ENCODE results near the gene GOLT1B. TPM values are rescaled to one million over a fixed set of nuclear protein-coding genes. Genes with fewer than 3 reads are reported as not detected.

Gene GOLT1B
- total RNA-seq, 2 experiments from 2014 or later = 12.7 to 30.7 TPM

DNA sequence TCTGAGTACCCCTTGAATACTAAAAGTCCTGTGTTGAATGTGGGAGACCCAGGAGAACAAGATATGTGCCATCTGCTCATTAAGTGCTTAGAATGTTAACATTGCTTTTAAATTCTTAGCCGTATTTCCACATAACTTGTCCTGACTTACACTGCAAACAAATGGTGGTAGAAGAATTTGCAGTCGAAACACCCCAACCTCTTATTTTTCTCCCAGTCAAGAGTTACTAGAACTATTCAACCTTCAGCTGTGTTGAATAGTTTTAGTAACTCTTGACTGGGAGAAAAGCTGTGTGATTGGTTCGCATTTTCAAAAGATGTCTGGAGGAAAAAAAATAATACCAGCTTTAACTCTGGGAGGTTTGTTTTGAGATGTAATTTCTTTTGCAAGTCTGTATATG lies 16.9 kb downstream of the GOLT1B start:
- Histone ChIP-seq H3K36me3 (ENCODE audit: insufficient read depth, low read length) (peaks cover 34% of the 10 kb centered on the region), H3K4me3 (ENCODE audit: low read depth, low read length, poor library complexity, severe bottlenecking) (no peak overlapping the region), H3K9me3 (ENCODE audit: low read length) (no peaks in the 10 kb centered on the region), H4K20me1 (ENCODE audit: insufficient read depth, low read length) (no peaks in the 10 kb centered on the region), H3K4me2 (ENCODE audit: low read length) (no peak overlapping the region), H3K9me2 (ENCODE audit: insufficient read depth, low read length) (no peaks in the 10 kb centered on the region), H3K27ac (ENCODE audit: low read depth, low read length, poor library complexity, severe bottlenecking) (no peak overlapping the region), H3K4me1 (ENCODE audit: insufficient read depth, low read length, poor library complexity, severe bottlenecking) (no peaks in the 10 kb centered on the region), H3K79me2 (ENCODE audit: insufficient read depth, low read depth, low read length) (no peaks in the 10 kb centered on the region), H2AFZ (ENCODE audit: low read length) (no peak overlapping the region)
- intact Hi-C loops (cut with micrococcal nuclease; ENCODE audit: unreplicated experiment) = no loop called here
- CTCF ChIA-PET (ENCODE audit: unreplicated experiment) = no interaction called here
- no peak for DNase-seq (ENCODE audit: low spot score)
- POLR2A ChIA-PET = interaction anchor here (0.7 to 1.9 kb wide), 2 partner anchors 8 to 133 kb away, joined by 3 to 6 read pairs; no protein-coding TSS in a partner anchor
- TF ChIP-seq CTCF (conservative IDR thresholded peaks at IDR 0.05; ENCODE audit: low read length) (no peak), EZH2phosphoT487 (IDR thresholded peaks at IDR 0.05; ENCODE audit: borderline replicate concordance, low read depth, low read length) (no peak)
- no TSS peak for BruUV-seq (replicated peaks)

DNA sequence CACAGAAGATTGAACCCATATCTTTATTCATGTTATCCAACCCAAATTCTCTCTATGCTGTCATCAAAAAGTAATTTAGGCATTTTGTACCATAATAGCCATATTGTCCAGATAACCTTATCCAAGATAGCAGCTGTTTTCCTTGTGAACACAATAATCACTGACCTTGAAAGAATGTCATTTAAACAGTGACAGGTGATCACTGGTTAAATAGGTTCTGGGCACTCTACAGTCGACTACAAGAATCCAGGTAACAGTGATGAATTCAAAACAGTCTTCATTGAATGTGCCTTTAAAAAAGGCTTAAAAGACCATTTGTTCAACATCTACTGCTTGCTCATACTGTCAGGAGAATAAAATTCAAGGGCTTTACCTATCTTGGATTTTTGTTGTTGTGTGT lies 20.0 kb downstream of the GOLT1B start:
- Histone ChIP-seq H3K79me2 (ENCODE audit: insufficient read depth, low read depth, low read length) (no peaks in the 10 kb centered on the region), H2AFZ (ENCODE audit: low read length) (no peak overlapping the region), H3K4me2 (ENCODE audit: low read length) (no peak overlapping the region), H4K20me1 (ENCODE audit: insufficient read depth, low read length) (no peaks in the 10 kb centered on the region), H3K9me2 (ENCODE audit: insufficient read depth, low read length) (no peaks in the 10 kb centered on the region), H3K27ac (ENCODE audit: low read depth, low read length, poor library complexity, severe bottlenecking) (no peak overlapping the region), H3K4me1 (ENCODE audit: insufficient read depth, low read length, poor library complexity, severe bottlenecking) (peaks cover 5% of the 10 kb centered on the region), H3K9me3 (ENCODE audit: low read length) (no peaks in the 10 kb centered on the region), H3K4me3 (ENCODE audit: low read depth, low read length, poor library complexity, severe bottlenecking) (no peak overlapping the region), H3K36me3 (ENCODE audit: insufficient read depth, low read length) (0 out of 2 replicates have a peak, but pooled peaks cover 4% of the 10 kb centered on the region)
- no TSS peak for BruUV-seq (replicated peaks)
- intact Hi-C loops (cut with micrococcal nuclease; ENCODE audit: unreplicated experiment) = no loop called here
- no peak for TF ChIP-seq CTCF (conservative IDR thresholded peaks at IDR 0.05; ENCODE audit: low read length)
- no peak for TF ChIP-seq EZH2phosphoT487 (IDR thresholded peaks at IDR 0.05; ENCODE audit: borderline replicate concordance, low read depth, low read length)
- CTCF ChIA-PET (ENCODE audit: unreplicated experiment) = no interaction called here
- POLR2A ChIA-PET = interaction anchor here (0.6 kb wide), 1 partner anchor 125 kb away, joined by 3 read pairs; no protein-coding TSS in a partner anchor
- no peak for DNase-seq (ENCODE audit: low spot score)

GRCh38 chr12:21523148-21523547 lies 21.6 kb downstream of the GOLT1B start:
- intact Hi-C loops (cut with micrococcal nuclease; ENCODE audit: unreplicated experiment) = no loop called here

More at GRCh38 chr12:21523148-21523547, 21.6 kb downstream of the GOLT1B start:
- Histone ChIP-seq H3K9me2 (ENCODE audit: insufficient read depth, low read length) (no peaks in the 10 kb centered on the region), H3K9me3 (ENCODE audit: low read length) (no peaks in the 10 kb centered on the region), H4K20me1 (ENCODE audit: insufficient read depth, low read length) (no peaks in the 10 kb centered on the region), H3K36me3 (ENCODE audit: insufficient read depth, low read length) (no peaks in the 10 kb centered on the region), H3K4me1 (ENCODE audit: insufficient read depth, low read length, poor library complexity, severe bottlenecking) (peaks cover 13% of the 10 kb centered on the region), H3K27ac (ENCODE audit: low read depth, low read length, poor library complexity, severe bottlenecking) (no peak overlapping the region), H3K79me2 (ENCODE audit: insufficient read depth, low read depth, low read length) (no peaks in the 10 kb centered on the region), H2AFZ (ENCODE audit: low read length) (no peak overlapping the region), H3K4me2 (ENCODE audit: low read length) (no peak overlapping the region), H3K4me3 (ENCODE audit: low read depth, low read length, poor library complexity, severe bottlenecking) (no peak overlapping the region)
- DNase-seq (ENCODE audit: low spot score) = no peak
- CTCF ChIA-PET (ENCODE audit: unreplicated experiment) = no interaction called here
- POLR2A ChIA-PET = interaction anchor here (0.6 kb wide), 1 partner anchor 602 kb away, joined by 4 read pairs; no protein-coding TSS in a partner anchor
- BruUV-seq (replicated peaks) = no TSS peak
- TF ChIP-seq EZH2phosphoT487 (IDR thresholded peaks at IDR 0.05; ENCODE audit: borderline replicate concordance, low read depth, low read length) = no peak
- TF ChIP-seq CTCF (conservative IDR thresholded peaks at IDR 0.05; ENCODE audit: low read length) = no peak
